ENCODE data around the gene OR8G1. TPM values are rescaled to one million over a fixed set of nuclear protein-coding genes. Genes with fewer than 3 reads are reported as not detected.

The OR8G1 gene
- total and polyA plus RNA-seq, 2 of the 8 experiments (the other 6 are each of a cell fraction or from before 2014, with no cell fraction given): not detected

DNA sequence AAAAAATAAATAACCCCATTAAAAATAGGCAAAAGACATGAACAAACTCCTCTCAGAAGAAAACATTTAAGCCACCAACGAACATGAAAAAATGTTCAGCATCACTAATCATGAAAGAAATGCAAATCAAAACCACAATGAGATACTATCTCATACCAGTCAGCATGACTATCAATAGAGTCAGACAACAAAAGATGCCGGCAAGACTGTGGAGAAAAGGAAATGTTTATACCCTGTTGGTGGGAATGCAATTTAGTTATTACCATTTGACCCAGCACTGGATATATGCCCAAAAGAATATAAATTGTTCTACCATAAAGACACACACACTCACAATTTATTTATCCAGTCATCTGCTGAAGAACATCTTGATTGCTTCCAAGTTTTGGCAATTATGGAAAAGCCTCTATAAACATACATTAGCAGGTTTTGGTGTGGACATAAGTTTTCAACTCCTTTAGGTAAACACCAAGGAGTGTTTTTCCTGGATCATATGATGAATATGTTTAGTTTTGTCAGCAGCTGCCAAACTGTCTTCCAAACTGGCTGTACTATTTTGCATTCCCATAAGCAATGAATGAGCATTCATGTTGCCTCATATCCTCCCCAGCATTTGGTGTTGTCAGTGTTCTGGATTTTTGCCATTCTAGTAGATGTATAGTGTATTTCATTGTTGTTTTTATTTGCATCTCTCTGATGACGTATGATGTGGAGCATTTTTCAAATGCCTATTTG, 44.9 kb downstream of the OR8G1 start (continued):
- TF ChIP-seq, protein P1, sequence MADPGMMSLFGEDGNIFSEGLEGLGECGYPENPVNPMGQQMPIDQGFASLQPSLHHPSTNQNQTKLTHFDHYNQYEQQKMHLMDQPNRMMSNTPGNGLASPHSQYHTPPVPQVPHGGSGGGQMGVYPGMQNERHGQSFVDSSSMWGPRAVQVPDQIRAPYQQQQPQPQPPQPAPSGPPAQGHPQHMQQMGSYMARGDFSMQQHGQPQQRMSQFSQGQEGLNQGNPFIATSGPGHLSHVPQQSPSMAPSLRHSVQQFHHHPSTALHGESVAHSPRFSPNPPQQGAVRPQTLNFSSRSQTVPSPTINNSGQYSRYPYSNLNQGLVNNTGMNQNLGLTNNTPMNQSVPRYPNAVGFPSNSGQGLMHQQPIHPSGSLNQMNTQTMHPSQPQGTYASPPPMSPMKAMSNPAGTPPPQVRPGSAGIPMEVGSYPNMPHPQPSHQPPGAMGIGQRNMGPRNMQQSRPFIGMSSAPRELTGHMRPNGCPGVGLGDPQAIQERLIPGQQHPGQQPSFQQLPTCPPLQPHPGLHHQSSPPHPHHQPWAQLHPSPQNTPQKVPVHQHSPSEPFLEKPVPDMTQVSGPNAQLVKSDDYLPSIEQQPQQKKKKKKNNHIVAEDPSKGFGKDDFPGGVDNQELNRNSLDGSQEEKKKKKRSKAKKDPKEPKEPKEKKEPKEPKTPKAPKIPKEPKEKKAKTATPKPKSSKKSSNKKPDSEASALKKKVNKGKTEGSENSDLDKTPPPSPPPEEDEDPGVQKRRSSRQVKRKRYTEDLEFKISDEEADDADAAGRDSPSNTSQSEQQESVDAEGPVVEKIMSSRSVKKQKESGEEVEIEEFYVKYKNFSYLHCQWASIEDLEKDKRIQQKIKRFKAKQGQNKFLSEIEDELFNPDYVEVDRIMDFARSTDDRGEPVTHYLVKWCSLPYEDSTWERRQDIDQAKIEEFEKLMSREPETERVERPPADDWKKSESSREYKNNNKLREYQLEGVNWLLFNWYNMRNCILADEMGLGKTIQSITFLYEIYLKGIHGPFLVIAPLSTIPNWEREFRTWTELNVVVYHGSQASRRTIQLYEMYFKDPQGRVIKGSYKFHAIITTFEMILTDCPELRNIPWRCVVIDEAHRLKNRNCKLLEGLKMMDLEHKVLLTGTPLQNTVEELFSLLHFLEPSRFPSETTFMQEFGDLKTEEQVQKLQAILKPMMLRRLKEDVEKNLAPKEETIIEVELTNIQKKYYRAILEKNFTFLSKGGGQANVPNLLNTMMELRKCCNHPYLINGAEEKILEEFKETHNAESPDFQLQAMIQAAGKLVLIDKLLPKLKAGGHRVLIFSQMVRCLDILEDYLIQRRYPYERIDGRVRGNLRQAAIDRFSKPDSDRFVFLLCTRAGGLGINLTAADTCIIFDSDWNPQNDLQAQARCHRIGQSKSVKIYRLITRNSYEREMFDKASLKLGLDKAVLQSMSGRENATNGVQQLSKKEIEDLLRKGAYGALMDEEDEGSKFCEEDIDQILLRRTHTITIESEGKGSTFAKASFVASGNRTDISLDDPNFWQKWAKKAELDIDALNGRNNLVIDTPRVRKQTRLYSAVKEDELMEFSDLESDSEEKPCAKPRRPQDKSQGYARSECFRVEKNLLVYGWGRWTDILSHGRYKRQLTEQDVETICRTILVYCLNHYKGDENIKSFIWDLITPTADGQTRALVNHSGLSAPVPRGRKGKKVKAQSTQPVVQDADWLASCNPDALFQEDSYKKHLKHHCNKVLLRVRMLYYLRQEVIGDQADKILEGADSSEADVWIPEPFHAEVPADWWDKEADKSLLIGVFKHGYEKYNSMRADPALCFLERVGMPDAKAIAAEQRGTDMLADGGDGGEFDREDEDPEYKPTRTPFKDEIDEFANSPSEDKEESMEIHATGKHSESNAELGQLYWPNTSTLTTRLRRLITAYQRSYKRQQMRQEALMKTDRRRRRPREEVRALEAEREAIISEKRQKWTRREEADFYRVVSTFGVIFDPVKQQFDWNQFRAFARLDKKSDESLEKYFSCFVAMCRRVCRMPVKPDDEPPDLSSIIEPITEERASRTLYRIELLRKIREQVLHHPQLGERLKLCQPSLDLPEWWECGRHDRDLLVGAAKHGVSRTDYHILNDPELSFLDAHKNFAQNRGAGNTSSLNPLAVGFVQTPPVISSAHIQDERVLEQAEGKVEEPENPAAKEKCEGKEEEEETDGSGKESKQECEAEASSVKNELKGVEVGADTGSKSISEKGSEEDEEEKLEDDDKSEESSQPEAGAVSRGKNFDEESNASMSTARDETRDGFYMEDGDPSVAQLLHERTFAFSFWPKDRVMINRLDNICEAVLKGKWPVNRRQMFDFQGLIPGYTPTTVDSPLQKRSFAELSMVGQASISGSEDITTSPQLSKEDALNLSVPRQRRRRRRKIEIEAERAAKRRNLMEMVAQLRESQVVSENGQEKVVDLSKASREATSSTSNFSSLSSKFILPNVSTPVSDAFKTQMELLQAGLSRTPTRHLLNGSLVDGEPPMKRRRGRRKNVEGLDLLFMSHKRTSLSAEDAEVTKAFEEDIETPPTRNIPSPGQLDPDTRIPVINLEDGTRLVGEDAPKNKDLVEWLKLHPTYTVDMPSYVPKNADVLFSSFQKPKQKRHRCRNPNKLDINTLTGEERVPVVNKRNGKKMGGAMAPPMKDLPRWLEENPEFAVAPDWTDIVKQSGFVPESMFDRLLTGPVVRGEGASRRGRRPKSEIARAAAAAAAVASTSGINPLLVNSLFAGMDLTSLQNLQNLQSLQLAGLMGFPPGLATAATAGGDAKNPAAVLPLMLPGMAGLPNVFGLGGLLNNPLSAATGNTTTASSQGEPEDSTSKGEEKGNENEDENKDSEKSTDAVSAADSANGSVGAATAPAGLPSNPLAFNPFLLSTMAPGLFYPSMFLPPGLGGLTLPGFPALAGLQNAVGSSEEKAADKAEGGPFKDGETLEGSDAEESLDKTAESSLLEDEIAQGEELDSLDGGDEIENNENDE (IDR thresholded peaks at IDR 0.05; ENCODE audit: insufficient replicate concordance, low read length): no peak
- TF ChIP-seq SIN3A (conservative IDR thresholded peaks at IDR 0.05 in 1 of 2, IDR thresholded peaks at IDR 0.05 in 1 of 2; ENCODE audit: low read depth in 1 of 2, low read length in 2 of 2) (no peak), SRF (IDR thresholded peaks at IDR 0.05; ENCODE audit: low read depth, low read length) (no peak), POU5F1 (IDR thresholded peaks at IDR 0.05; ENCODE audit: low read depth, low read length) (no peak), CTBP2 (IDR thresholded peaks at IDR 0.05; ENCODE audit: borderline replicate concordance, insufficient read depth, insufficient read length, low read length) (no peak)
- TF ChIP-seq, protein P2, sequence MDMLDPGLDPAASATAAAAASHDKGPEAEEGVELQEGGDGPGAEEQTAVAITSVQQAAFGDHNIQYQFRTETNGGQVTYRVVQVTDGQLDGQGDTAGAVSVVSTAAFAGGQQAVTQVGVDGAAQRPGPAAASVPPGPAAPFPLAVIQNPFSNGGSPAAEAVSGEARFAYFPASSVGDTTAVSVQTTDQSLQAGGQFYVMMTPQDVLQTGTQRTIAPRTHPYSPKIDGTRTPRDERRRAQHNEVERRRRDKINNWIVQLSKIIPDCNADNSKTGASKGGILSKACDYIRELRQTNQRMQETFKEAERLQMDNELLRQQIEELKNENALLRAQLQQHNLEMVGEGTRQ (IDR thresholded peaks at IDR 0.05; ENCODE audit: low read length): no peak

Data from H1 (cell line).